CD4-positive, alpha-beta T cell treated with Interleukin-10 for 1 hour (primary cell): ENCODE data around the gene NDST1.

Experiments used
- DNase-seq: peaks from one replicate; pipeline ENCODE4 v3.0.0-alpha.2; 2020

NDST1 gene

DNA sequence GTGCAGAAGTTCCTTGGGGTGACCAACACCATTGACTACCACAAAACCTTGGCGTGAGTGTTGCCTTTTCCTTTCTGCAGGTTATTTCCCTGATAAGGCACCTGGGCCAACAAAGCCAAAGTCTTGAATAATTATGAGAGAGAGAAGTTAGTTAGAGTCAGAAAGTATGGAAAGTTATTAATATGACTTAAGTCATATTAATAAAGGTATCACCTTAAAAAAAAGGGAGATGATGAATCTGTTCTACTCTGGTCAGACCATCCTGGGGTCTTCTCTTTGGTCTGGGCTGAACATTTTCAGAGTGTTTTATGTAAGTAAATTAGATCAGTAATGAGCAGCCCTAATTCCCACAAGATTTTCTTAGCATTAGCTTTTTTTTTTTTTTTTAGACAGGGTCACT lies 41.8 kb downstream of the NDST1 start:
- no peak for DNase-seq

DNA sequence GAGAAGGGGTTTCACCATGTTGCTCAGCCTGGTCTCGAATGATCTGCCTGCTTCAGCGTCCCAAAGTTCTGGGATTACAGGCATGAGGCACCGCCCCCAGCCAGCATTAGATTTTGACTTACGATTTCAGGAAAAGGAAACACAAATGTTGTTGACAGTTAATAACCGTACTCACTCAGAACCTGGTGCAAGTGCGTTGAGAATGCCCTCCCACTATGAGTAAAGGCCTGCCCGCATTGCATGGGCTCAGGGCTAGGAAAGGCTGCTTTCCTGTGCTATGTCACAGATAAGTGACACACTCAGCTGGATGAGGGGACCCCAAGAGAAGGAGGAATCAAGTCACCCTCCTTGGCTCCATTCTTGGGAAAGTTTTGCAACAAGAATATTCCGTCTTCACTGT lies 42.4 kb downstream of the NDST1 start:
- DNase-seq, result no peak

- DNase-seq, result no peak
Measured at GRCh38 chr5:150551066-150551465, 43.1 kb downstream of the NDST1 start.

DNA sequence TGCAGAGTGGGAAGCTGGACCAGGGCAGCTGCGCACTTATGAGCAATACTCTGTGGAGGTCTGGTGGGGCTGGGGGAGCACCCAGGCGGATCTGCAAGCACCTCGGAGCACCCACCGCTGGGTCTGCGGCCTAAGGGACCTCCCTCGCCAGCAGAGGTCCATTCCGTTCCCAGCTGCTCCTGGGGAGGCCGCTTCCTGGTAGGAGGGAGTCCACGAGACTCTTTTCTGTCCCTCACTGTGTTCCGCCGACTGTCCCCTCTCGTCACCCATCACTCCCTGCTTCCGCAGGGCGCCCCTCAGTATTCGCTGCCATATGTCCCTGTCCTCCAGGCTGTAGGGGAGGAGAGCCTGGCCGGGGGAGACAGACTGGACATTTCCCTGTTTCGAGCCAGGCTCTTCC lies 45.5 kb downstream of the NDST1 start:
- no peak for DNase-seq

DNA sequence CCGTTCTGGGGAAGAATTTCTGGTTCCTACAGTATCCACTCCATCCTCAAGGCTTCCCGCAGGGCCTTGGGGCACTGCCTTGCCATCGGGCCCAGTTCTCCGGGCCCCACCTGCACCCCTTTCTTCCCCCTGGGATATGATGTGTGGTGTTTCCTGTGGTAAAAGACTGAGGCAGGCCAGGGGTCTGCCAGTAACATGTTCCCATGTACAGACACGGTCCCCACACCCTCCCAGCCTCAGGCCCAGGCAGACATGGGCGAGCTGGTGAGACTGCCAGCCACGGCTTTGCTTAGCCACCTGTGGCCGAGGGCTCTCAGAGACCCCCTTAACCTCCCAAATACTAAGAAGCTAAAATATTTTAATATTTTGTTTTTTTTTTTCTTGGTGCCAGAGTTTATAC lies 46.0 kb downstream of the NDST1 start:
- DNase-seq, result no peak

DNA sequence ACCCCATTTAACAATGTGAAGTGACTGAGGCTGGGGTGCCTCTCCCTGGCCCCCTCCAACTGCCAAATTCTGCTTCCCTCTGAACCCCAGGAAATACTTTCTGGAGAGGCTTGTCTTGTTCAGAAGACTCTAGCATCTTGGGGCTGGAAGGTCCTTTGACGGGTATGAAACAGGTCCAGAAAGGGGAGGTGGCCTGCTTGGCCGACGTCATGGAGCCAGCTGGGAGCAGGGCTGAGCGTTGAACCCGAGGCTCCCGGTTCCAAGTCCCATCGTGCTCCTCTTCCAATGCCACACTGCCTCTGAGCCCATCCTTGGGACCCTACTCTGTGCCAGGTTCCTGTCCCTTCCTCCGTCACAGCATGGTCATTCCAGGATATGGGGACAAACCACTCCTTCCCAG lies 46.9 kb downstream of the NDST1 start:
- no peak for DNase-seq

DNA sequence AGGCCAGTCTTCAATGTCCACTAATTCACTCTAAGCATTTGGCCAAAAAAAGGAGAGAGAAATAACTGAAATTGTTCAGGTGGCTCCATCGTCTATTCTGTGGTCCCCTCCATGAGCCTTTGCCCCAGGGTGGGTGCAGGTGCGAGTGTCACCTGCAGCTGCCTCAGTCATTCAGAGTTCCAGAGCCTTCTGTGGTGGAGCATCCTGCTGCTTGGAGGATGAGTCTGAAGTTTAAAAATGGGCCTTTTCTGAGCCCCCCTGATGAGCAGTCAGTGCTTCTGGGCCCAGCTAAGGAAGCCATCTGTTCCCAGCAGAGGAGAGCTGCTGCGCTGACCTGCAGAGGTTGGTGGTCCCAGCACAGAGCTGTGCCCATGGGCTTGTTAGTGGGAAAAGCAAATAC lies 48.2 kb downstream of the NDST1 start:
- DNase-seq, result no peak

DNA sequence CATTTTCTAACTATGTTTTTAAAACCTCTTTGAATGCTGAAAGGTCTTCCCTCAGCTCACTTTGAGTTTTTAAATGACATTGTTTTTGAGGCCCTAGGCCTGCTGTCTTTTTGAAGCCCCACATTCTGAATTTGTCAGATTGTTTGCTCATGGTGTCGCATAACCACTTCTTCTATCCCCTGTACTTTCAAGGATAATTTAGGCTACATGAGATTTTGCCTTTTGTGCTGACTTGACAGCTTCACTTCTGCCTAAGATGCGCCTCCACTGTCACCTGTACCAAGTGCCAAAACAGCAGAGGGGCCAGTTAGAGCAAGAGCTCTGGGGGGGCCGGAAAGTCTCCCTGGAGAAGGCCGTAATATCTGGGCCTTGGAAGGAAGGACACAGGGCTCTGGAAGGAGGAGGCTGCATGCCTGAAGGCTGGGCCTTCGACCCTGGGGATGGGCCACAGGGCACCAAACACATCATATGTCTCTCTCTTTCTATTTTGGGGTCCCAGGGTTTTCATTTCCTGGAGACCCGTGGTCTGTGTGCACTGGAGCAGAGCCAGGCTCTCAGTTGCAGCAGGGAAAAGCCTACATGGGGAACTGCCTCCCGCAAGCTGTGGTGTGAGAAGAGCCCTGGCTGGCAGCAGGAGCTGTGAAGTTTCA lies 49.1 kb downstream of the NDST1 start:
- DNase-seq, result no peak

GRCh38 chr5:150557509-150557872 lies 49.6 kb downstream of the NDST1 start:
- no peak for DNase-seq

- no peak for DNase-seq
Measured at GRCh38 chr5:150558088-150558621, 50.2 kb downstream of the NDST1 start.

DNA sequence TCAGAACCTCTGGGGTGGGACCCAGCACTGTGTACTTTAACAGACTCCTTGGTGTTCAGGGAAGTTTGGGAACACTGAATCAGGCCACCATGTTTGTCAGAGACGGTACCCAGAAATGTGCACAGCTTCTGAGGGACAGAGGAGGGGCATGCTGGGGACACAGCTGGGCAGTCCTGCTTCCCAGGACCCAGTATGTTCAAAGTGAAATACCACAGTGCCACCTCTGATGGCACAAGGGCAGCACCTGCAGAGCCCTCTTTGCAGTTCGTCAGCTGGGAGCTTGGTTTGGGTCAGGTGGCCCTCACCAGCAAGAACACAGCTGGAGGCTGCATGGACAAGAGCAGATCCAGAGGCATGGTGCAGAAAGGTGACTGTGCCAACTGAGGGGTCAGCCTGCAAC lies 51.2 kb downstream of the NDST1 start:
- DNase-seq, result no peak

DNA sequence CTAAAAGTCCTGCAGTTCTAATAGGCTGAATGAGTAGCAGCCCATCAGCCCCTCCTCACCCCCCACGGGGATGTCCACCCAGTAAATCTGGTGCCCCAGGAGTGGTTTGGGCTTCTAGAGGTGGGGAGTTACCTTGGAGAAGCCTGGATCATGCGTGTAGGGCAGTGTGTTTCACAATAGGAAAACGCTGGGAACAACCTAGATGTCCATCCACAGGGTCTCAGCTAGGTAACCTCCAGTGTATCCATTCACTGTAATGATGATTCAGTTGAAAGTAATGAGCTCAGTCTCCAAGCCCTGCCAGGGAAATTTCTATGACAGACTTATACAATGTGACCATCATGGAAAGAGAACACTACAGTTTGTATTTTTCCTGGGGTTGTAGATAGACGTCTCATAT lies 51.8 kb downstream of the NDST1 start:
- no peak for DNase-seq

DNA sequence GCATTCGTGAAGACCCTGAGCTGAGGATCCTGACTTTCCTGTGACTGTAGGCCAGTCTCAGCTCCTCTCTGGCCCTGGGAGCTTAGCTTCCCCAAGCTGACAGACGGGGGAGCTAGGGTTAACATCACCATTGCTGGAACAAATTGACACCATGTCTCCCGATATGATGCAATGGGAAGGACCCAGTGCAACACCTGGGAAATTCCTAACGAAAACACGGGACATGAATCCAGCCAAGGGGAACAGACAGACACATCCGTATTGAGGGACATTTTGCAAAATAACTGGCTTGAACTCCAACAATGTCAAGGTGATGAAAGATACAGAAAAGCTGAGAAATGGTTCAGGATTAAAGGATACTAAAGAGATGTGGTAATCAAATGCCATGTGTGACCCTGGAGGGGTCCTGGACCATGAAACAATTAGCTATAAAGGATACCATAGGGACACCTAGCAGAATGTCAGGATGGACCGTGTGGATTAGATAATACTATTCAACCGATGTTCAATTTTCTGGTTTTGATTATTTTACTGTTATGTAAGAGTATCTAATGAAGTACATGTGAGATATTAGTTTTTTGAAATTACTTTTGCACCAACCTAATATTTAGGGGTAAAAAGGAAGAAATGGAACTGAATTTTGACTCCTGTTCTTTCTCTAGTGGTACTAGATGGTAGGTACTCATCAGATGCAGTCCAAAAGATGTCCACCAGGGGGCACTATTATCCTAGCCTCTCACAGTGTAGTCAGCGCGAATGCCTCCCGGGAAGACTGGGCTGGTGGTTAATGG lies 52.7 kb downstream of the NDST1 start:
- peak; percentile 86 for DNase-seq

- DNase-seq, result no peak
Measured at GRCh38 chr5:150561192-150561512, 53.2 kb downstream of the NDST1 start.

DNA sequence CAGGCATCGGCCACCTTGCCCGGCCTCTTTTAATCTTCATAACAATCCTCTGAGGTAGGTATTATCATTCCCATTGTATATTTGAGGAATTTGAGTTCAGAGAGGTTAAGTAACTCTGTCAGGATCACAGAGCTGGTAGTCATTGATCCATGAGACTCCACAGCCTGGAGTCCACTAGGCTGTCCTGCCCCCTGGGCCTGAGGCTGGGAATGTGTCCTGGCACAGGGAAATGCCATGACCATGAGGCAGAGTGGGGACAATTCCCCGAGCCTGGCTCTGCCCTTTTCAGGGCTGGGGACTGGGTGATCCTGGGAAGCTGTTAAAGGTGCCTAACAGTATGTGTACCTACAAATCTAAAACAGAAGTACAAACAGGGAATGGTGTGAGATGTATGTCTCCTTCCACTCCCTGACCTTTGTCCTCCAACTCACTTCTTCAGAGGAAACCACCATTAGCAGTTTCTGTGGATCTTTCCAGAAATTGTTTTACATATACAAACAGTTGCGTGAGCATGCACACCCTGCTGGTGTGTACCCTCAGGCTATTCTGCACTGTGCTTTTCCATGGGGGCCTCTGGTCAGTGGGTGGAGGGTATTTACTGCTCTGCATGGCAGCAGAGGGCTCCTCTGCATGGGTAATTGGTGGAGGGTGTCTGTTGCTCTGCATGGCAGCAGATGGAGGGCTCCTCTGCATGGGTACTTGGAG lies 53.8 kb downstream of the NDST1 start:
- no peak for DNase-seq

DNA sequence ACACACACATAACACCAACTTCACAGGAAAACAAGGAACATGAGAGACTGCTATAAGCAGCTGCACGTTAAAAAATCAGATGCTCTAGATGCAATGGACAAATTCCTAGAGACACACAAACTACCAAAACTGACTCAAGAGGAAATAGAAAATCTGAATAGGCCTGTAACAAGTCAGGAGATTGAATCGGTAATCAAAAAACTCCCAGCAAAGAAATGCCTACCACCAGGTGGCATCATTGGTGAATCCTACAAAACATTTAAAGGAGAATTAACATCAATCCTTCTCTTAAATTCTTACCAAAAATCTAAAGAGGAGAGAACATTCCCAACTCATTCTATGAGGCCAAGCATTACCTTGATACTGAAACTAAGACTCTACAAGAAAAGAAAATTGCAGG lies 54.9 kb downstream of the NDST1 start:
- peak; percentile 22 for DNase-seq

- no peak for DNase-seq
Measured at GRCh38 chr5:150565868-150566267, 57.9 kb downstream of the NDST1 start.

DNA sequence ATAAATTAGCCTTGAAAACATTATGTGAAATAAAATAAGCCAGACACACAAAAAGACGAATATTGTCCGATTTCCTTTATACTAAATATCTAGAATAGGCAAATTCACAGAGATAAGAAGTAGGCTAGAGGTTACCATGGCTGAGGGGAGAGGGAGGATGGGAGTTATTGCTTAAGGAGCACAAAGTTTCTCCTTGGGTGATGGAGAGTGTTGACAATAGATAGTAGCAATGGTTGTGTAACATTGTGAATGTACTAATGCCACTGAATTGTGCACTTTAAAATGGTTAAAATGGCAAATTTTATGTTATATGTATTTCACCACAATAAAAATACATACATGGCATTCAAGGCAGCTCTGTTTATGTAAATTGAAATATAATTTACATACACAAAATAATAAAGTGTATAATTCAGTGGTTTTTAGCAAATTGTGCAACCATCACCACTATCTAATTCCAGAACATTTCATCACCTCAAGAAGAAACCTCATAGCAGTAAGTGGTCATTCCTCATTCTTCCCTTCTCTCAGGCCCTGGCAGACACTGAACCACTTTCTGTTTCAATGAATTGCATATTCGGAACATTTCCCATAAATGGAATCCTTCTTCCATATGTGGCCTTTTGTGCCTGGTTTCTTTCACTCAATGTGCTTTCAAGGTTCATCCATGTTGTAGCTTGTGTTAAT lies 59.2 kb downstream of the NDST1 start:
- no peak for DNase-seq

- no peak for DNase-seq
Measured at GRCh38 chr5:150568663-150569062, 60.7 kb downstream of the NDST1 start.

GRCh38 chr5:150570333-150570732 lies 62.4 kb downstream of the NDST1 start:
- DNase-seq, result no peak

DNA sequence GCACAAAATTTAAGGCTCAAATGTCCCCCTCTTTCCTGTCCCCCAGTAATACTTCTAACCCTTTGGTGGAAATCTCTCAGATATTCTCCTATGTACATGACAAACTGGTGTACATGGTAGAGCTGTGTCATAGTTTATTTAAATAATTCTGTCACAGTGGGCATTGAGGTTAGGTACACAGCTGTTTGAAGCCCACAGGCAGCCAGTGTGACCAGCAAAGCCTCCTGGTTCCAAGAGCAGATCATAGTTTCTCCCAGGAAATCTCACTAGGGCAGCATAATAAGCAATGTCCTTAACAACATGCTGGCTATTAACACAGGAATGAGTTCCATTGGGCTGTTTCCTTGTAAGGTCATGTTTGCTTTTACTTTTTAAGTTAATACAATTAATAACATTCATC lies 63.9 kb downstream of the NDST1 start:
- DNase-seq, result no peak

GRCh38 chr5:150573216-150573615 lies 65.3 kb downstream of the NDST1 start:
- DNase-seq, result no peak
